Heart left ventricle (tissue), 13 donors: ENCODE measurements around the gene DPP10.

Experiments
- CTCF ChIP-seq, 12 donors: fragments of 200-600 bp; sonication (generic) in 4 of 12; IDR thresholded peaks; one replicate each; pipeline versions ENCODE4 v1.5.0 to v1.8.0; 2018 to 2022; ENCODE audit warnings: antibody characterized with exemption in 12 of 12, mild to moderate bottlenecking in 5 of 12
- POLR2A ChIP-seq, 2 donors: fragments of 450-650 bp; IDR thresholded peaks; one replicate each; pipeline ENCODE4 v1.6.1; 2017; ENCODE audit warnings: antibody characterized with exemption in 2 of 2, mild to moderate bottlenecking in 2 of 2, moderate library complexity in 2 of 2
- donor health status: ischemic (EF 13 %, LVEDD 7.1; RV severe dilation, severe dysfunction).
- donor health status: DM: no; HTN: yes; CAD: no.
- donor health status: DM: no; HTN: no; CAD: no.
- donor health status: ischemic (EF 25% LVEDD 6.9; RV normal size, moderate dysfunction).
- donor health status: ischemic (EF 25% LVEDD 5.7; RV mildly dilated, moderate dysfunction).
- donor health status: ischemic (EF 35%, LVEDD 5.7; RV mildly dilated, moderate dysfunction).
- donor health status: nonischemic (EF 11% LVEDD 7.7; RV severe dilation, severe dysfunction).
- donor health status: DM: yes; HTN: yes; CAD: no.
- donor health status: PGD.
- donor health status: ischemic (EF 29% LVEDD 5.4; RV normal size, mild dysfunction).
- donor health status: nonischemic (EF 23%, LVEDD 6.1; RV moderate dilation, normal function).

GRCh38 chr2:114527330-114527983 is 85.0 kb downstream of the DPP10 start:
- TF ChIP-seq CTCF (IDR thresholded peaks at IDR 0.05): no peak
- TF ChIP-seq POLR2A (IDR thresholded peaks at IDR 0.05): no peak
